HepG2 (cell line): ENCODE measurements around the gene RHOT2. TPM values are rescaled to one million over a fixed set of nuclear protein-coding genes. Genes with fewer than 3 reads are reported as not detected.
A peak's percentile ranks its signal among the peaks of the same experiment; 100 is the strongest.

ENCODE experiments used
- ARID4A ChIP-seq: sonication (generic); formaldehyde crosslinking; IDR thresholded peaks from 2 replicates; pipeline ENCODE4 v1.5.0; 2020; ENCODE audit warnings: mild to moderate bottlenecking, missing genetic modification reagents, borderline replicate concordance
- CCAR2 ChIP-seq: fragments of 200-400 bp; formaldehyde crosslinking; optimal IDR thresholded peaks from 2 replicates; pipeline ENCODE3; 2018; ENCODE audit warnings: low read depth, mild to moderate bottlenecking, low read length, moderate library complexity
- CENPBD1 ChIP-seq: sonication (generic); formaldehyde crosslinking; IDR thresholded peaks from 2 replicates; pipeline ENCODE4 v1.8.0; 2022; ENCODE audit warnings: missing genetic modification reagents, low read depth, mild to moderate bottlenecking, borderline replicate concordance
- DDIT3 ChIP-seq: sonication (generic); formaldehyde crosslinking; IDR thresholded peaks from 2 replicates; pipeline ENCODE4 v1.4.0; 2020; ENCODE audit warnings: mild to moderate bottlenecking, missing genetic modification reagents
- DMAP1 ChIP-seq: IDR thresholded peaks from 2 replicates; pipeline ENCODE4 v1.6.1; 2016
- EED ChIP-seq: sonication (generic); formaldehyde crosslinking; IDR thresholded peaks from 2 replicates; pipeline ENCODE4 v1.5.0; 2020; ENCODE audit warnings: mild to moderate bottlenecking, missing genetic modification reagents
- ELF3 ChIP-seq: IDR thresholded peaks from 2 replicates; pipeline ENCODE4 v1.6.1; 2016; ENCODE audit warnings: missing genetic modification reagents, missing compliant biosample characterization
- HDAC1 ChIP-seq: sonication (generic); formaldehyde crosslinking; IDR thresholded peaks from 2 replicates; pipeline ENCODE4 v1.5.1; 2020; ENCODE audit warnings: mild to moderate bottlenecking, missing genetic modification reagents
- HOXA5 ChIP-seq: sonication (generic); formaldehyde crosslinking; IDR thresholded peaks from 2 replicates; pipeline ENCODE4 v1.4.0; 2020; ENCODE audit warnings: missing genetic modification reagents
- KLF11 ChIP-seq: IDR thresholded peaks from 2 replicates; pipeline ENCODE4 v1.6.1; 2016; ENCODE audit warnings: missing compliant biosample characterization
- MYNN ChIP-seq: sonication (generic); formaldehyde crosslinking; IDR thresholded peaks from 2 replicates; pipeline ENCODE4 v1.4.0; 2020; ENCODE audit warnings: mild to moderate bottlenecking, low read depth, missing genetic modification reagents
- PTBP1 ChIP-seq: fragments of 200-400 bp; formaldehyde crosslinking; IDR thresholded peaks from 2 replicates; pipeline ENCODE4 v1.6.1; 2018; ENCODE audit warnings: low read length, low read depth; ENCODE audit not compliant: poor library complexity, severe bottlenecking
- RBM39 ChIP-seq: fragments of 200-400 bp; formaldehyde crosslinking; IDR thresholded peaks from one replicate; pipeline ENCODE4 v1.6.1; 2018; ENCODE audit warnings: antibody characterized with exemption, mild to moderate bottlenecking, low read depth, low read length; ENCODE audit not compliant: poor library complexity, severe bottlenecking
- SKI ChIP-seq: fragments of 450-650 bp; IDR thresholded peaks from one replicate; pipeline ENCODE4 v1.6.1; 2018; ENCODE audit warnings: mild to moderate bottlenecking; ENCODE audit not compliant: partially characterized antibody
- SRY ChIP-seq: sonication (generic); formaldehyde crosslinking; IDR thresholded peaks from 2 replicates; pipeline ENCODE4 v1.8.0; 2022; ENCODE audit warnings: mild to moderate bottlenecking, missing genetic modification reagents
- ZFP41 ChIP-seq: sonication (generic); formaldehyde crosslinking; IDR thresholded peaks from 2 replicates; pipeline ENCODE4 v1.4.0; 2020; ENCODE audit warnings: mild to moderate bottlenecking, missing genetic modification reagents, borderline replicate concordance
- ZNF430 ChIP-seq: sonication (generic); formaldehyde crosslinking; IDR thresholded peaks from 2 replicates; pipeline ENCODE4 v1.9.0; 2021; ENCODE audit warnings: mild to moderate bottlenecking, missing genetic modification reagents
- ZNF512 ChIP-seq: sonication (generic); formaldehyde crosslinking; IDR thresholded peaks from 2 replicates; pipeline ENCODE4 v1.4.0; 2020; ENCODE audit warnings: mild to moderate bottlenecking, missing genetic modification reagents
- ZNF563 ChIP-seq: sonication (generic); formaldehyde crosslinking; IDR thresholded peaks from 2 replicates; pipeline ENCODE4 v1.8.0; 2022; ENCODE audit warnings: mild to moderate bottlenecking, moderate library complexity, missing genetic modification reagents
- ZNF616 ChIP-seq: sonication (generic); formaldehyde crosslinking; IDR thresholded peaks from 2 replicates; pipeline ENCODE4 v1.5.0; 2020; ENCODE audit warnings: low read depth, mild to moderate bottlenecking, missing genetic modification reagents
- ZNF720 ChIP-seq: sonication (generic); formaldehyde crosslinking; IDR thresholded peaks from 2 replicates; pipeline ENCODE4 v1.4.0; 2020; ENCODE audit warnings: missing genetic modification reagents
- ZNF784 ChIP-seq: sonication (generic); formaldehyde crosslinking; IDR thresholded peaks from 2 replicates; pipeline ENCODE4 v1.5.1; 2020; ENCODE audit warnings: missing genetic modification reagents, mild to moderate bottlenecking, borderline replicate concordance
- ZNF841 ChIP-seq: sonication (generic); formaldehyde crosslinking; IDR thresholded peaks from 2 replicates; pipeline ENCODE4 v1.8.1; 2023; ENCODE audit warnings: missing genetic modification reagents, borderline replicate concordance
- polyA plus RNA-seq, 8 experiments: library from polyadenylated mRNA; depleted of rRNA in 3 of 8; stranded (reverse) in 7 of 8; unstranded in 1 of 8; fragments of >200 nt; fragmentation: Illumina TruSeq in 4 of 8; extraction: Trizol in 4 of 8; gene quantifications; 2 replicates each; pipeline versions ENCODE4 v1.2.1 to v1.2.3, GENCODE V29; 2011 to 2016; ENCODE audit warnings: low read depth in 4 of 8, missing spikeins in 1 of 8, mixed read lengths in 1 of 8; ENCODE audit not compliant: insufficient read depth in 1 of 8
- total RNA-seq, 5 experiments: library from RNA; depleted of rRNA; stranded (reverse); fragments of >200 nt; fragmentation: Illumina TruSeq; extraction: Trizol; gene quantifications; 2 replicates each; pipeline ENCODE4 v1.2.3, GENCODE V29; 2016; ENCODE audit warnings: low read depth in 1 of 5

RHOT2 gene
- total and polyA plus RNA-seq, 2 of the 13 experiments (the other 11 are each of a cell fraction or from before 2014, with no cell fraction given), result 63.6 to 76.9 TPM

GRCh38 chr16:636206-637080 lies 31.5 kb upstream of the RHOT2 start, which contains the start of gene METTL26 (continued):
- TF ChIP-seq ZNF430 (peak; percentile 96), EED (CRISPR knock-in tag) (no peak), MYNN (CRISPR knock-in tag) (no peak), HDAC1 (CRISPR knock-in tag) (peak; percentile 91), KLF11 (no peak), PTBP1 (no peak), ARID4A (peak; percentile 95), RBM39 (peak; percentile 63), HOXA5 (peak; percentile 17; the same call in 1 of the 2 replicates), ZNF616 (CRISPR knock-in tag) (no peak), ZFP41 (no peak), CENPBD1 (CRISPR knock-in tag) (no peak), CCAR2 (no peak), DMAP1 (CRISPR knock-in tag) (peak; percentile 63; the same call in 1 of the 2 replicates), ZNF563 (CRISPR knock-in tag) (peak; percentile 79), ZNF512 (no peak), SRY (no peak), DDIT3 (CRISPR knock-in tag) (no peak), ZNF841 (CRISPR knock-in tag) (no peak), ZNF784 (0 out of 2 replicates have a peak, but pooled peaks have one; percentile 4), SKI (peak; percentile 57), ZNF720 (no peak), ELF3 (CRISPR knock-in tag) (no peak; the same call in 1 of the 2 replicates)
